Activated CD8-positive, alpha-beta T cell treated with anti-CD3 and anti-CD28 coated beads, Interleukin-2, amount 10 ng/mL, durations not matched to agents 7 days and 5 days (primary cell): ENCODE data around the gene ATF7. TPM values are rescaled to one million over a fixed set of nuclear protein-coding genes. Genes with fewer than 3 reads are reported as not detected.

Experiments
- ATAC-seq: fragments of 150-1000 bp; cut with Tn5 transposase; one replicate; pipeline ENCODE4 v1.10.0; 2021; ENCODE audit warnings: moderate library complexity
- CTCF ChIA-PET: fragments of 350-600 bp; sonication (Branson Sonifier 250); formaldehyde crosslinking; loops from one replicate; lab custom pipeline; 2021; ENCODE audit warnings: antibody characterized with exemption; lab: Charles Lee
- POLR2A ChIA-PET: fragments of 350-600 bp; sonication (Branson Sonifier 250); formaldehyde crosslinking; loops from one replicate; lab custom pipeline; 2021; ENCODE audit warnings: antibody characterized with exemption; lab: Charles Lee
- DNase-seq: peaks from one replicate; pipeline ENCODE4 v3.0.0-alpha.2; 2020
- H3K27ac Mint-ChIP-seq: one replicate; pipeline ENCODE4 v1.8.0; 2021; ENCODE audit warnings: mild to moderate bottlenecking, mixed read lengths
- H3K27me3 Mint-ChIP-seq: one replicate; pipeline ENCODE4 v1.8.0; 2021; ENCODE audit warnings: low read depth, mixed read lengths
- H3K36me3 Mint-ChIP-seq: one replicate; pipeline ENCODE4 v1.8.0; 2021; ENCODE audit warnings: low read depth, mixed read lengths
- H3K4me1 Mint-ChIP-seq: one replicate; pipeline ENCODE4 v1.8.0; 2021; ENCODE audit warnings: low read depth, mixed read lengths
- H3K4me3 Mint-ChIP-seq: one replicate; pipeline ENCODE4 v1.8.0; 2021; ENCODE audit warnings: mild to moderate bottlenecking, mixed read lengths
- H3K9me3 Mint-ChIP-seq: one replicate; pipeline ENCODE4 v1.8.0; 2022; ENCODE audit warnings: mixed read lengths; ENCODE audit not compliant: insufficient read depth
- total RNA-seq, 2 experiments: library from RNA; stranded (reverse); gene quantifications; one replicate each; pipeline ENCODE4 v1.2.3, GENCODE V29; 2021

Gene ATF7
- total RNA-seq, 2 experiments from 2014 or later, result 27.7 to 28.7 TPM

- no peaks in the 10 kb centered on the region for H3K27me3 Mint-ChIP-seq
- DNase-seq (peak; percentile 79), ATAC-seq (peak; percentile 20)
- ChIA-PET CTCF (interaction anchor here (1.0 to 2.8 kb wide), 6 partner anchors 10 to 179 kb away, joined by 3 to 18 read pairs (median 8); partner anchors contain the start of gene AAAS), POLR2A (interaction anchor here (0.7 to 2.3 kb wide), 4 partner anchors 12 to 178 kb away, joined by 5 to 11 read pairs (median 6); partner anchors contain the start of genes AAAS and PRR13)
- H3K27ac Mint-ChIP-seq, result peak within 1 kb of the TSS; percentile 94
- peaks cover 43% of the 10 kb centered on the region for H3K4me1 Mint-ChIP-seq
- H3K4me3 Mint-ChIP-seq, result peak within 1 kb of the TSS; percentile 81
- no peaks in the 10 kb centered on the region for H3K9me3 Mint-ChIP-seq
- peaks cover 7% of the 10 kb centered on the region for H3K36me3 Mint-ChIP-seq
These were observed 126.7 kb downstream of the ATF7 start, which contains the start of gene MAP3K12 for GRCh38 chr12:53499266-53500141. Gene MAP3K12 (minus strand): TSS chr12:53499458. CDS start chr12:53487391, 12,067 bp downstream.

GRCh38 chr12:53498235-53498630 lies 127.9 kb downstream of the ATF7 start:
- Mint-ChIP-seq H3K36me3 (peaks cover 3% of the 10 kb centered on the region), H3K9me3 (no peaks in the 10 kb centered on the region), H3K27me3 (no peaks in the 10 kb centered on the region), H3K4me3 (peak overlapping the region; percentile 81), H3K4me1 (peaks cover 56% of the 10 kb centered on the region), H3K27ac (peak overlapping the region; percentile 76)
- DNase-seq (no peak), ATAC-seq (no peak)
- CTCF ChIA-PET, result interaction anchor here (1.0 to 2.5 kb wide), 4 partner anchors 22 to 177 kb away, joined by 3 to 10 read pairs (median 5); partner anchors contain the start of gene AAAS
- POLR2A ChIA-PET, result interaction anchor here (0.7 to 2.3 kb wide), 2 partner anchors 10 to 22 kb away, joined by 3 to 11 read pairs; no protein-coding TSS in a partner anchor

- H3K36me3 Mint-ChIP-seq, result peaks cover 3% of the 10 kb centered on the region
- H3K4me3 Mint-ChIP-seq, result no peak overlapping the region
- CTCF ChIA-PET, result interaction anchor here (0.8 to 2.5 kb wide), 4 partner anchors 21 to 176 kb away, joined by 3 to 10 read pairs (median 4); partner anchors contain the start of gene AAAS
- DNase-seq, result no peak
- POLR2A ChIA-PET, result interaction anchor here (0.7 kb wide), 1 partner anchor 11 kb away, joined by 3 read pairs; no protein-coding TSS in a partner anchor
- H3K27me3 Mint-ChIP-seq, result no peaks in the 10 kb centered on the region
- H3K4me1 Mint-ChIP-seq, result peaks cover 57% of the 10 kb centered on the region
- no peak overlapping the region for H3K27ac Mint-ChIP-seq
- no peaks in the 10 kb centered on the region for H3K9me3 Mint-ChIP-seq
- no peak for ATAC-seq
These were observed 128.7 kb downstream of the ATF7 start for GRCh38 chr12:53497461-53497860.

- CTCF ChIA-PET, result interaction anchor here (0.8 kb wide), 1 partner anchor 176 kb away, joined by 3 read pairs; the partner anchor contains the start of gene AAAS
- ATAC-seq (no peak), DNase-seq (no peak)
- Mint-ChIP-seq H3K27ac (no peak overlapping the region), H3K4me3 (no peak overlapping the region), H3K36me3 (peaks cover 3% of the 10 kb centered on the region), H3K9me3 (no peaks in the 10 kb centered on the region), H3K4me1 (peaks cover 54% of the 10 kb centered on the region), H3K27me3 (no peaks in the 10 kb centered on the region)
- POLR2A ChIA-PET, result no interaction called here
These were observed 129.5 kb downstream of the ATF7 start for GRCh38 chr12:53496752-53497032.

- Mint-ChIP-seq H3K36me3 (peaks cover 3% of the 10 kb centered on the region), H3K27ac (no peak overlapping the region), H3K4me1 (peaks cover 54% of the 10 kb centered on the region), H3K9me3 (no peaks in the 10 kb centered on the region), H3K4me3 (no peak overlapping the region), H3K27me3 (no peaks in the 10 kb centered on the region)
- CTCF ChIA-PET, result interaction anchor here (0.8 kb wide), 1 partner anchor 175 kb away, joined by 3 read pairs; the partner anchor contains the start of gene AAAS
- DNase-seq (no peak), ATAC-seq (no peak)
- POLR2A ChIA-PET, result interaction anchor here (1.0 kb wide), 1 partner anchor 248 kb away, joined by 5 read pairs; no protein-coding TSS in a partner anchor
These were observed 130.1 kb downstream of the ATF7 start for GRCh38 chr12:53495903-53496751.

- ChIA-PET CTCF (interaction anchor here (0.6 to 2.8 kb wide), 5 partner anchors 12 to 172 kb away, joined by 3 to 8 read pairs (median 7); partner anchors contain the start of gene AAAS), POLR2A (interaction anchor here (1.0 kb wide), 1 partner anchor 11 kb away, joined by 3 read pairs; no protein-coding TSS in a partner anchor)
- H3K27me3 Mint-ChIP-seq, result no peaks in the 10 kb centered on the region
- no peaks in the 10 kb centered on the region for H3K9me3 Mint-ChIP-seq
- peaks cover 45% of the 10 kb centered on the region for H3K4me1 Mint-ChIP-seq
- H3K36me3 Mint-ChIP-seq, result peaks cover 3% of the 10 kb centered on the region
- ATAC-seq (no peak), DNase-seq (no peak)
- peak overlapping the region; percentile 70 for H3K27ac Mint-ChIP-seq
- peak overlapping the region; percentile 82 for H3K4me3 Mint-ChIP-seq
These were observed 132.4 kb downstream of the ATF7 start for GRCh38 chr12:53493610-53494391.

- POLR2A ChIA-PET, result interaction anchor here (1.0 kb wide), 1 partner anchor 10 kb away, joined by 3 read pairs; no protein-coding TSS in a partner anchor
- H3K9me3 Mint-ChIP-seq, result no peaks in the 10 kb centered on the region
- DNase-seq (peak; percentile 91), ATAC-seq (peak; percentile 90)
- H3K4me3 Mint-ChIP-seq, result peak overlapping the region; percentile 82
- no peaks in the 10 kb centered on the region for H3K27me3 Mint-ChIP-seq
- peaks cover 5% of the 10 kb centered on the region for H3K36me3 Mint-ChIP-seq
- peak overlapping the region; percentile 70 for H3K27ac Mint-ChIP-seq
- peaks cover 38% of the 10 kb centered on the region for H3K4me1 Mint-ChIP-seq
- CTCF ChIA-PET, result interaction anchor here (0.8 to 2.8 kb wide), 8 partner anchors 8 to 172 kb away, joined by 3 to 8 read pairs (median 6); partner anchors contain the start of genes AAAS and TARBP2
These were observed 133.2 kb downstream of the ATF7 start for GRCh38 chr12:53492830-53493609.

- H3K36me3 Mint-ChIP-seq, result peaks cover 11% of the 10 kb centered on the region
- no peaks in the 10 kb centered on the region for H3K9me3 Mint-ChIP-seq
- POLR2A ChIA-PET, result interaction anchor here (0.5 to 1.4 kb wide), 3 partner anchors 13 to 113 kb away, joined by 3 read pairs; no protein-coding TSS in a partner anchor
- peaks cover 30% of the 10 kb centered on the region for H3K4me1 Mint-ChIP-seq
- ATAC-seq, result no peak
- DNase-seq, result no peak
- CTCF ChIA-PET, result interaction anchor here (0.9 to 2.4 kb wide), 6 partner anchors 9 to 41 kb away, joined by 3 to 13 read pairs (median 4); partner anchors contain the start of gene TARBP2
- H3K27me3 Mint-ChIP-seq, result no peaks in the 10 kb centered on the region
- H3K27ac Mint-ChIP-seq, result peak overlapping the region; percentile 69
- H3K4me3 Mint-ChIP-seq, result peak overlapping the region; percentile 82
These were observed 134.0 kb downstream of the ATF7 start for GRCh38 chr12:53492188-53492587.

- ATAC-seq, result no peak
- Mint-ChIP-seq H3K4me1 (peaks cover 24% of the 10 kb centered on the region), H3K36me3 (peaks cover 27% of the 10 kb centered on the region), H3K9me3 (no peaks in the 10 kb centered on the region), H3K27me3 (no peaks in the 10 kb centered on the region), H3K4me3 (no peak overlapping the region), H3K27ac (no peak overlapping the region)
- POLR2A ChIA-PET, result interaction anchor here (0.7 to 1.8 kb wide), 4 partner anchors 8 to 155 kb away, joined by 3 to 5 read pairs (median 4); partner anchors contain the start of gene TARBP2
- CTCF ChIA-PET, result interaction anchor here (3.7 kb wide), 1 partner anchor 15 kb away, joined by 29 read pairs; no protein-coding TSS in a partner anchor
- DNase-seq, result no peak
These were observed 136.8 kb downstream of the ATF7 start for GRCh38 chr12:53489242-53489864.
